ENCODE measurements around the gene UGT1A5. TPM values are rescaled to one million over a fixed set of nuclear protein-coding genes. Genes with fewer than 3 reads are reported as not detected.

The UGT1A5 gene
- total and polyA plus RNA-seq, 2 of the 13 experiments (the other 11 are each of a cell fraction or from before 2014, with no cell fraction given): not detected

DNA sequence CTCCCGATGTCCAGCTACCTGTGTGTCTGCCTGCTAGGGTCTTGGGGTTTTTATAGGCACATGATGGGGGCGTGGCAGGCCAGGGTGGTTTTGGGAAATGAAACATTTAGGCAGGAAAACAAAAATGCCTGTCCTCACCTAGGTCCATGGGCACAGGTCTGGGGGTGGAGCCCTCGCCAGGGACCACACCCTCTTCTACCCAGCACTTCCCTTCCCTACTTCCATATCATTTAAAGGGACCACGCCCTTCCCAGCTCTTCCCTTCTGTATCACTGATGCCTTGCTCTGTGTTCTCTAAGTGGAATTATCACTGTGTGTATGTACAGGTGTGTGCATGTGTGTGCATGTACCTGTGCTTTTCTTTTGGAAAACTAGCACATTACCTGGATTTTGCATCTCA is 53.7 kb downstream of the UGT1A5 start (continued):
- TF ChIP-seq, protein P1, sequence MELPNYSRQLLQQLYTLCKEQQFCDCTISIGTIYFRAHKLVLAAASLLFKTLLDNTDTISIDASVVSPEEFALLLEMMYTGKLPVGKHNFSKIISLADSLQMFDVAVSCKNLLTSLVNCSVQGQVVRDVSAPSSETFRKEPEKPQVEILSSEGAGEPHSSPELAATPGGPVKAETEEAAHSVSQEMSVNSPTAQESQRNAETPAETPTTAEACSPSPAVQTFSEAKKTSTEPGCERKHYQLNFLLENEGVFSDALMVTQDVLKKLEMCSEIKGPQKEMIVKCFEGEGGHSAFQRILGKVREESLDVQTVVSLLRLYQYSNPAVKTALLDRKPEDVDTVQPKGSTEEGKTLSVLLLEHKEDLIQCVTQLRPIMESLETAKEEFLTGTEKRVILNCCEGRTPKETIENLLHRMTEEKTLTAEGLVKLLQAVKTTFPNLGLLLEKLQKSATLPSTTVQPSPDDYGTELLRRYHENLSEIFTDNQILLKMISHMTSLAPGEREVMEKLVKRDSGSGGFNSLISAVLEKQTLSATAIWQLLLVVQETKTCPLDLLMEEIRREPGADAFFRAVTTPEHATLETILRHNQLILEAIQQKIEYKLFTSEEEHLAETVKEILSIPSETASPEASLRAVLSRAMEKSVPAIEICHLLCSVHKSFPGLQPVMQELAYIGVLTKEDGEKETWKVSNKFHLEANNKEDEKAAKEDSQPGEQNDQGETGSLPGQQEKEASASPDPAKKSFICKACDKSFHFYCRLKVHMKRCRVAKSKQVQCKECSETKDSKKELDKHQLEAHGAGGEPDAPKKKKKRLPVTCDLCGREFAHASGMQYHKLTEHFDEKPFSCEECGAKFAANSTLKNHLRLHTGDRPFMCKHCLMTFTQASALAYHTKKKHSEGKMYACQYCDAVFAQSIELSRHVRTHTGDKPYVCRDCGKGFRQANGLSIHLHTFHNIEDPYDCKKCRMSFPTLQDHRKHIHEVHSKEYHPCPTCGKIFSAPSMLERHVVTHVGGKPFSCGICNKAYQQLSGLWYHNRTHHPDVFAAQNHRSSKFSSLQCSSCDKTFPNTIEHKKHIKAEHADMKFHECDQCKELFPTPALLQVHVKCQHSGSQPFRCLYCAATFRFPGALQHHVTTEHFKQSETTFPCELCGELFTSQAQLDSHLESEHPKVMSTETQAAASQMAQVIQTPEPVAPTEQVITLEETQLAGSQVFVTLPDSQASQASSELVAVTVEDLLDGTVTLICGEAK (IDR thresholded peaks at IDR 0.05): no peak
- TF ChIP-seq, protein P1 (CRISPR knock-in tag; IDR thresholded peaks at IDR 0.05): no peak
- TF ChIP-seq ATAD3A (CRISPR knock-in tag; IDR thresholded peaks at IDR 0.05): no peak

DNA sequence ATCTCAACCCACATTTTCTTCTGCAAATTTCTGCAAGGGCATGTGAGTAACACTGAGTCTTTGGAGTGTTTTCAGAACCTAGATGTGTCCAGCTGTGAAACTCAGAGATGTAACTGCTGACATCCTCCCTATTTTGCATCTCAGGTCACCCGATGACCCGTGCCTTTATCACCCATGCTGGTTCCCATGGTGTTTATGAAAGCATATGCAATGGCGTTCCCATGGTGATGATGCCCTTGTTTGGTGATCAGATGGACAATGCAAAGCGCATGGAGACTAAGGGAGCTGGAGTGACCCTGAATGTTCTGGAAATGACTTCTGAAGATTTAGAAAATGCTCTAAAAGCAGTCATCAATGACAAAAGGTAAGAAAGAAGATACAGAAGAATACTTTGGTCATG is 55.4 kb downstream of the UGT1A5 start:
- DNase-seq (ENCODE audit: low spot score) (no peak), ATAC-seq (no peak), FAIRE-seq (no peak)
- no TSS peak for BruUV-seq (replicated peaks)
- in situ Hi-C loops (cut with HindIII; ENCODE audit: extremely low pct_ligation_motif_present, low pct_unique_long_range_greater_than_20kb) (no loop called here), intact Hi-C loops (cut with micrococcal nuclease; ENCODE audit: unreplicated experiment) (no loop called here)
- peaks cover 4 to 38% of the 10 kb centered on the region in 2 experiments; a peak in 4 of 5 replicates for H3K27me3 ChIP-seq (ENCODE audit: control insufficient read depth in 1 of 2, insufficient read depth in 2 of 2, low read length in 2 of 2)
- ChIA-PET CTCF (ENCODE audit: low intra/inter-chr PET ratio, low total read pairs) (no interaction called here), POLR2A (no interaction called here)
- H3K79me2 ChIP-seq (ENCODE audit: insufficient read depth, low read length): no peaks in the 10 kb centered on the region
- no peaks in the 10 kb centered on the region for H4K20me1 ChIP-seq (ENCODE audit: insufficient read depth, low read length)
- no peak overlapping the region for H3K4me2 ChIP-seq (ENCODE audit: low read depth, low read length)
- H3K4me1 ChIP-seq (ENCODE audit: insufficient read depth, low read length): no peaks in the 10 kb centered on the region
- no peak overlapping the region for H2AFZ ChIP-seq (ENCODE audit: low read length)
- H3K9me3 ChIP-seq (ENCODE audit: low read length): no peaks in the 10 kb centered on the region
- H3K36me3 ChIP-seq (replicated peaks in 1 of 2; ENCODE audit: control insufficient read depth in 1 of 2, insufficient read depth in 2 of 2, low read length in 2 of 2): no peaks in the 10 kb centered on the region
- no peak overlapping the region for H3K9ac ChIP-seq (ENCODE audit: insufficient read depth, low read depth, low read length)
- no peak overlapping the region for H3K27ac ChIP-seq (ENCODE audit: extremely low read length, insufficient read depth, low read length)
- no peak overlapping the region for H3K4me3 ChIP-seq (replicated peaks in 1 of 3; ENCODE audit: insufficient read depth in 1 of 3, low read depth in 2 of 3, low read length in 3 of 3)
- 71% methylated on average over 4 of the region's 4 CpGs for WGBS (ENCODE audit: low lambda C conversion rate)
- no peak for TF ChIP-seq ZNF451 (CRISPR knock-in tag; IDR thresholded peaks at IDR 0.05)
- no peak for TF ChIP-seq YEATS2 (CRISPR knock-in tag; IDR thresholded peaks at IDR 0.05; ENCODE audit: borderline replicate concordance)
- TF ChIP-seq ZNF44 (CRISPR knock-in tag; IDR thresholded peaks at IDR 0.05): no peak
- TF ChIP-seq ZNF17 (CRISPR knock-in tag; IDR thresholded peaks at IDR 0.05): no peak
- no peak for TF ChIP-seq ZNF766 (CRISPR knock-in tag; IDR thresholded peaks at IDR 0.05; ENCODE audit: borderline replicate concordance)
- no peak for TF ChIP-seq ZNF572 (CRISPR knock-in tag; IDR thresholded peaks at IDR 0.05)
- TF ChIP-seq ZNF234 (CRISPR knock-in tag; conservative IDR thresholded peaks at IDR 0.05): no peak
- TF ChIP-seq AGO1 (IDR thresholded peaks at IDR 0.05; ENCODE audit: low read depth, low read length, poor library complexity, severe bottlenecking): no peak
- TF ChIP-seq ZNF460 (CRISPR knock-in tag; IDR thresholded peaks at IDR 0.05; ENCODE audit: borderline replicate concordance): no peak
- TF ChIP-seq HNRNPLL (IDR thresholded peaks at IDR 0.05; ENCODE audit: low read depth, low read length, poor library complexity, severe bottlenecking): no peak
- no peak for TF ChIP-seq ZNF282 (IDR thresholded peaks at IDR 0.05; ENCODE audit: partially characterized antibody)

All from HepG2 (cell line).